OCI-LY3 (cell line): ENCODE results near the gene ITPKC.

Source experiments
- CTCF ChIP-seq: fragments of 200-600, 300-600 bp; sonication (generic); IDR thresholded peaks from 2 replicates; pipeline ENCODE4 v1.5.1; 2014; ENCODE audit warnings: antibody characterized with exemption, low read length, low read depth
- EZH2phosphoT487 ChIP-seq: fragments of 200-600 bp; shearing (Covaris generic); IDR thresholded peaks from 2 replicates; pipeline ENCODE4 v1.6.1; 2018; ENCODE audit warnings: antibody characterized with exemption, mixed run types, low read depth

- TF ChIP-seq CTCF, result no peak
- TF ChIP-seq EZH2phosphoT487, result no peak
Measured at GRCh38 chr19:40763526-40763925, 46.6 kb downstream of the ITPKC start.
